OCI-LY3 (cell line): ENCODE data around the gene NR2F6.

Experiments
- H2AFZ ChIP-seq: fragments of 200-600, 300-600 bp; shearing (Covaris generic); 2 replicates; pipeline ENCODE4 v1.6.0; 2014; ENCODE audit warnings: antibody characterized with exemption, low read depth, low read length
- H3K27ac ChIP-seq: fragments of 200-600, 300-600 bp; sonication (generic); 2 replicates; pipeline ENCODE4 v1.5.1; 2014; ENCODE audit warnings: mild to moderate bottlenecking, low read length, moderate library complexity, mixed read lengths
- H3K27me3 ChIP-seq: fragments of 200-600, 300-600 bp; sonication (generic); 2 replicates; pipeline ENCODE4 v1.6.1; 2014; ENCODE audit warnings: low read depth, low read length, mixed read lengths
- H3K36me3 ChIP-seq: fragments of 200-600, 300-600 bp; sonication (generic); replicated peaks from 2 replicates; pipeline ENCODE3; 2014; ENCODE audit warnings: low read depth, low read length, mixed read lengths
- H3K4me1 ChIP-seq: fragments of 300-600, 200-600 bp; sonication (generic); 2 replicates; pipeline ENCODE4 v1.6.1; 2014; ENCODE audit warnings: low read length, mixed read lengths
- H3K4me2 ChIP-seq: fragments of 200-600, 300-600 bp; sonication (generic); 2 replicates; pipeline ENCODE4 v1.6.1; 2014; ENCODE audit warnings: low read length, mixed read lengths
- H3K4me3 ChIP-seq: fragments of 300-600, 200-600 bp; sonication (generic); 2 replicates; pipeline ENCODE4 v1.5.1; 2014; ENCODE audit warnings: antibody characterized with exemption, mild to moderate bottlenecking, low read length, moderate library complexity
- H3K79me2 ChIP-seq: fragments of 300-600, 200-600 bp; shearing (Covaris generic); 2 replicates; pipeline ENCODE4 v1.6.1; 2014; ENCODE audit warnings: mild to moderate bottlenecking, low read length, mixed read lengths
- H3K9ac ChIP-seq: fragments of 300-600, 200-600 bp; shearing (Covaris generic); 2 replicates; pipeline ENCODE4 v1.6.0; 2014; ENCODE audit warnings: mild to moderate bottlenecking, low read length, moderate library complexity
- H3K9me3 ChIP-seq: fragments of 200-600, 300-600 bp; shearing (Covaris generic); 2 replicates; pipeline ENCODE4 v1.6.1; 2014; ENCODE audit warnings: low read length, mixed read lengths; ENCODE audit not compliant: insufficient read depth
- H4K20me1 ChIP-seq: fragments of 200-600, 300-600 bp; sonication (generic); 2 replicates; pipeline ENCODE4 v1.6.1; 2016; ENCODE audit warnings: low read length, mixed read lengths; ENCODE audit not compliant: insufficient read depth
- CTCF ChIP-seq: fragments of 200-600, 300-600 bp; sonication (generic); IDR thresholded peaks from 2 replicates; pipeline ENCODE4 v1.5.1; 2014; ENCODE audit warnings: antibody characterized with exemption, low read length, low read depth
- EZH2phosphoT487 ChIP-seq: fragments of 200-600 bp; shearing (Covaris generic); IDR thresholded peaks from 2 replicates; pipeline ENCODE4 v1.6.1; 2018; ENCODE audit warnings: antibody characterized with exemption, mixed run types, low read depth

The NR2F6 gene

GRCh38 chr19:17202249-17202648 lies 43.5 kb downstream of the NR2F6 start:
- Histone ChIP-seq H4K20me1 (0 out of 2 replicates have a peak, but pooled peaks cover 3% of the 10 kb centered on the region), H2AFZ (no peak overlapping the region), H3K4me1 (no peaks in the 10 kb centered on the region), H3K9ac (no peak overlapping the region), H3K27me3 (no peaks in the 10 kb centered on the region), H3K9me3 (no peaks in the 10 kb centered on the region), H3K36me3 (peaks cover 79% of the 10 kb centered on the region), H3K79me2 (no peaks in the 10 kb centered on the region), H3K4me3 (no peak overlapping the region), H3K27ac (no peak overlapping the region), H3K4me2 (no peak overlapping the region)
- TF ChIP-seq CTCF = no peak
- TF ChIP-seq EZH2phosphoT487 = no peak

DNA sequence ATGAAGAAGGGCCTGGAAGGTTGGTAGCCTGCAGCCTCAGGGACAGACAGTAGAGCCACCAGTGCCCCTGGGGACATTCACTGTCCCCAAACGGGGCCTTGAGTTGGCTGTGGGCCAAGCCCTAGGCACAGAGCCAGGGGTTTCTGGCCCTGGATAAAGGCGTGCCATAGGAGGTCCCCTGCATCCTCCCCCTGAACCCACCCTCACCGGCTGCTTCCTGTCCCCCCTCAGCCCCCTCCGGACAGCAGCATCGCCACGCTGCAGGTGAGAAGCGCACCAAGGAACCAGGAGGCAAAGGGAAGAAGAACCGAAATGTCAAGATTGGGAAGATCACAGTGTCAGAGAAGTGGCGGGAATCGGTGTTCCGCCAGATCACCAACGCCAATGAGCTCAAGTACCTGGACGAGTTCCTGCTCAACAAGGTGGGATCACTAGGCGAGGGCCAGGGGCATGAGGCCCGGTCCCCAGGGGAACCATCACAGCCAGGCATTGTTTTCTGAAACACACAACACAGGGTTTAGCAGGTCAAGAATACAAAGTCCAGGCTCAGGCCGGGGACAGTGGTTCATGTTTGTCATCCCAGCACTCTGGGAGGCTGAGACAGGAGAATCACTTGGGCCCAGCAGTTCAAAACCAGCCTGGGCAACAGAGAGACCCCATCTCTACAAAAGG lies 45.2 kb downstream of the NR2F6 start:
- Histone ChIP-seq H3K27ac (no peak overlapping the region), H4K20me1 (0 out of 2 replicates have a peak, but pooled peaks cover 3% of the 10 kb centered on the region), H3K4me2 (no peak overlapping the region), H3K9me3 (no peaks in the 10 kb centered on the region), H3K27me3 (no peaks in the 10 kb centered on the region), H2AFZ (no peak overlapping the region), H3K9ac (no peak overlapping the region), H3K36me3 (peaks cover 69% of the 10 kb centered on the region), H3K4me3 (no peak overlapping the region), H3K4me1 (no peaks in the 10 kb centered on the region), H3K79me2 (no peaks in the 10 kb centered on the region)
- TF ChIP-seq CTCF (no peak), EZH2phosphoT487 (no peak)

DNA sequence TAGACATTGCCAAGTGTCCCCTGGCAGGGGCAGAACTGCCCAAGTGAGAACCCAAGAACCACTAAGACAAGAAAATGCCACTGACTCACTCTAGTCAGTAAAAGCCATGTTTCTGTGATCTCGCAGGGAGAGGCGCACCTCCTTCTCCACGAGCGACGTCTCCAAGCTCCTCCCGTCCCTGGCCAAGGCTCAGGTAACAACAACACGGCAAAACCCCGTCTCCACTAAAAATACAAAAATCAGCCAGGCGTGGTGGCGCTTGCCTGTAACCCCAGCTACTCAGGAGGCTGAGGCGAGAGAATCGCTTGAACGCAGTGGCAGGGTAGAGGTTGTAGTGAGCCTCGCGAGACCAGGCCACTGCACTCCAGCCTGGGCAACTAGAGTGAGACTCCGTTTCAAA lies 48.1 kb downstream of the NR2F6 start:
- Histone ChIP-seq H4K20me1 (0 out of 2 replicates have a peak, but pooled peaks cover 3% of the 10 kb centered on the region), H3K27me3 (no peaks in the 10 kb centered on the region), H3K4me2 (no peak overlapping the region), H3K9me3 (no peaks in the 10 kb centered on the region), H3K79me2 (no peaks in the 10 kb centered on the region), H2AFZ (no peak overlapping the region), H3K36me3 (peaks cover 70% of the 10 kb centered on the region), H3K4me1 (no peaks in the 10 kb centered on the region), H3K9ac (no peak overlapping the region), H3K4me3 (no peak overlapping the region), H3K27ac (no peak overlapping the region)
- no peak for TF ChIP-seq EZH2phosphoT487
- TF ChIP-seq CTCF = no peak

DNA sequence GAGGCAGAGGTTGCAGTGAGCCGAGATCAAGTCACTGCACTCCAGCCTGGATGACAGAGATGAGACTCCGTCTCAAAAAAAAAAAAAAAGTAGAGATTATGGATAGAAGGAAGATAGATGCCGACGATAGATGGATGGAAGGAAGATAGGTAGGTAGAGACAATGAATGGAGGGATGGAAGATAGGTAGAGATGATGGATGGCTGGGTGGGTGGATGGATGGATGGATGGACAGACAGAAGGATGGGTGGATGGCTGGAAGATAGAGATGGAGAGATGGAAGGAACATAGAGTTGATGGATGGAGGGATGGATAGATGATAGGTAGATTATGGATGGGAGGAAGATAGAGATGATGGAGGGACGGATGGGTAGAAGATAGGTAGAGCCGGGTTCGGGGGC lies 49.1 kb downstream of the NR2F6 start:
- Histone ChIP-seq H3K9me3 (no peaks in the 10 kb centered on the region), H3K27me3 (no peaks in the 10 kb centered on the region), H3K4me1 (no peaks in the 10 kb centered on the region), H3K36me3 (peaks cover 61% of the 10 kb centered on the region), H3K79me2 (no peaks in the 10 kb centered on the region), H2AFZ (no peak overlapping the region), H3K9ac (no peak overlapping the region), H4K20me1 (no peaks in the 10 kb centered on the region), H3K4me3 (no peak overlapping the region), H3K4me2 (no peak overlapping the region), H3K27ac (no peak overlapping the region)
- no peak for TF ChIP-seq EZH2phosphoT487
- no peak for TF ChIP-seq CTCF
